H7 (cell line): Measurements from ENCODE around the gene TFPI. TPM values are rescaled to one million over a fixed set of nuclear protein-coding genes. Genes with fewer than 3 reads are reported as not detected.

Source experiments
- DNase-seq: peaks from one replicate; pipeline ENCODE4 v3.0.0; 2012
- H3K27me3 ChIP-seq: 2 replicates; pipeline ENCODE4 v1.6.0; 2011; ENCODE audit warnings: mild to moderate bottlenecking, low read length; ENCODE audit not compliant: control insufficient read depth, insufficient read depth
- H3K36me3 ChIP-seq: replicated peaks from 2 replicates; pipeline ENCODE4 v1.5.1; 2011; ENCODE audit warnings: low read length; ENCODE audit not compliant: control insufficient read depth, insufficient read depth
- H3K4me3 ChIP-seq: 2 replicates; pipeline ENCODE4 v1.5.1; 2011; ENCODE audit warnings: low read depth, mild to moderate bottlenecking, control low read depth, low read length, moderate library complexity; ENCODE audit not compliant: insufficient read depth
- total RNA-seq: library from RNA; depleted of rRNA; stranded (reverse); fragments of >200 nt; shearing (Covaris generic); gene quantifications from 2 replicates; pipeline ENCODE4 v1.2.3, GENCODE V29; 2014

TFPI gene
- total RNA-seq, 1 experiment from 2014 or later = 17.1 TPM

DNA sequence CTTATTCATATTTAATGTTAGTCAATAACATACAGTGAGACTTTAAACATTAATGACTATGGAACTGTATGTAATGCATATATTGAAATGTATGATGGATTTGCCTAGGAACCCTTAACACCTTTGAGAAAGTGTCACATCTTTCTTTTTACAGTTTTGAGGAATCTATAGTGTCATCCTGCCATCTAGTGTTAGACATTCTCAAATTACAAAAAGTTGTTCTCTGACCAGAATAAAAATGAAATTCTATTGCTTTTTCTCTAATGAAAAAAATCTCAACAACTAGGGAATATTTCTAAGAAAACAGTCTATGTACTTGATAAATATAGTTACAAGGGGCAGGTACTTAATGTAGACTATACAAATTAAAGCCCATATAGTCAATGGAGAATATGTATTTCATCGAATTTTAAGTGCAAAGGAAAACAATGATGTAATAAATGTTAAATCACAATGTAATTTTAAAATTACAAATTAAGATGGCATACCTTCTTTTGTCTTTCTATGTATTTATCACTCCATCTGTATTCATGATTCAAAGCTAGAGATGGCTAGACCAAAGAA, 101.1 kb downstream of the TFPI start:
- DNase-seq = no peak
- Histone ChIP-seq H3K36me3 (no peaks in the 10 kb centered on the region), H3K4me3 (no peak overlapping the region), H3K27me3 (no peaks in the 10 kb centered on the region)

DNA sequence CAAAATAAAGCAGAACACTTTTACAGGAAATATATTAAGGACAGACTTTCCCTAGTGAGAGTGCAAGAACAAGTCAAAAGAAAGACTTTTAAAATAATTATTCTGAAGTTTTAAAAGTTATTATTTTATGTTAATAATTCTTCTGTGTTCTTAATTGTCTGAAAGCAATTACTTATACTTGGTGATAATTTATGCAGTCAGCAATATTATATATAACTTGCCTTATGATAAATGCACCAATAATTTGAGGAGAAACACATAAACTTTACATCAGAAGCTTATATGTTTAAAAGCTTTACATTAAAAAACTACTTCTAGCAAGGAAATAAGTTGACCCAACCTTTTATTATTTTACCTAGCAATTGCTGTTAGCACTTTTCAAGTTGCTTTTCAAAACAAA, 102.7 kb downstream of the TFPI start:
- H3K27me3 ChIP-seq = no peaks in the 10 kb centered on the region
- H3K36me3 ChIP-seq = no peaks in the 10 kb centered on the region

DNA sequence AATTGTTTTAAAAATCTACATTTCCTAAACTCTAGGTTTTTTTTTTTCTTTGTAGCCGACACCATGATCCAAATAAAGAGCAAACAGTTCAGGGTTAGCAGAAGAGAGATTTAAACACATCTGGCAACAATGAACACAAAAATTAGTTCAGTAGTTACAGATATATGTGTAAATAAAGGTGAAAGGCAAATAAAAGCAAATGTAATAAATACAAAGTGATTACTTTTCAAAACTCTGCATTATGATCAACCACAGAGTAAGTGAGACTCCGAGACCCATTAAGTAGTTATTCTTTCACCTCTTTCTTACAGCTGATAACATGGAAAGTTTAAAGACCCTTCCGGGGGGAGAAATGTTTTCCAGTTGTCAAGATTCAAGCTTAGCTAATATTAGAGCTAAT, 106.9 kb downstream of the TFPI start:
- no peak for DNase-seq
- H3K4me3 ChIP-seq = no peak overlapping the region
- H3K27me3 ChIP-seq = no peaks in the 10 kb centered on the region

More for the DNA sequence above, 102.7 kb downstream of the TFPI start:
- no peak for DNase-seq
- no peak overlapping the region for H3K4me3 ChIP-seq

DNA sequence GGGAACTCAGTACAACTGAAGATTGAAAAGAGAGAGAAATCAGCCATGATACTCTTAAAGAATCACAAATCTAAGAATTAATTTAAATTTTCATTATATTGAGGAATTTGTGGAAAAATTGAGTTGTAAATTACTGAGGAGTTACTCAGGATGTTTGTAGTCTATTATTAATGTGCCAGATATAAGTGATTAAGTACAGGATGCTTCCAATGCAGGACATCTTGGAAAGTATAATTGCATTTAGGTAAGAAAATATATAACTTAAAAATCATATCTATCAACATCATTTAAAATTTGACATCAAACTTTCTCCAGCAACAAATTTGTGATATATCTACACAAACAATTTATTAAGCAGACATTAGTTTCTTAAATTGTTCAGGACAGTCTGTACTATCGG, 107.5 kb downstream of the TFPI start:
- no peaks in the 10 kb centered on the region for H3K36me3 ChIP-seq
- no peak for DNase-seq
- H3K4me3 ChIP-seq = no peak overlapping the region
- H3K27me3 ChIP-seq = no peaks in the 10 kb centered on the region

More for the DNA sequence above, 106.9 kb downstream of the TFPI start:
- H3K36me3 ChIP-seq = no peaks in the 10 kb centered on the region

DNA sequence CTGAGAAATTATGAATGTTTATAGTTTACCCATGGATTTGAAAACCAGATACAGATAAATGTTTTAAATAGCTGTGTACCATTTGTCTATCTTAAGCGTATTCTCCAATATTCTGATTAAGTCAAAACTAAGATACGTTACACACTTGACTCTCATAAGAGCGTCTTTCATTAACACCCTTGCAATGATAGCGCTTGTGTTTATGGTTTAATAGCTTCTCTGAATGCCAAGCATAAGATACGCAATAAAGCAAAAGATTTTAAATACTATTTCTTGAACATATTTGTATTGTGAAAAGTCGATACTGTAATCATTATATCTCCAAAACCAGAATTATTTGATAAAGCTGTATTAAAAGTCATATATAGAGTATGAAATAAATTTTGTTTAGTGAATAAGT, 109.2 kb downstream of the TFPI start:
- no peaks in the 10 kb centered on the region for H3K36me3 ChIP-seq
- no peak for DNase-seq
- H3K4me3 ChIP-seq = no peak overlapping the region
- H3K27me3 ChIP-seq = no peaks in the 10 kb centered on the region

DNA sequence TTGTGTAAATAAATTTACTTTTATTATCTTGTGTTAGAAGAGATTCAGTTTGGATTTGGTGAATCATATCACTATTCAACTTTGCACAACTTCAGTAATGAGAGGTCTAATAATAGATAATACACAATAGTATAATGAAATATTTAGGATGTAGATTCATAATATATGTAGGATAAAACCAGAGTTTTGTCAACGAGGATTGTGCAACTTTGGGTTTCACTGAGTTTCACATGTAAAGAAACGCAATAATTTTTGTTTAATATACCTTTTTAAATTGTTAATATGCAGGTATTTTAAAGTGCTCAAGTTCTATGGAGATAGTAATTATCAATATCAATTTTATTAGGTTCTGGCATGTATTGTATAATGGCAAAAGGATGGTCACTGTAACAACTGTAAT, 111.5 kb downstream of the TFPI start:
- no peaks in the 10 kb centered on the region for H3K36me3 ChIP-seq
- no peaks in the 10 kb centered on the region for H3K27me3 ChIP-seq
- DNase-seq = no peak
- H3K4me3 ChIP-seq = no peak overlapping the region

DNA sequence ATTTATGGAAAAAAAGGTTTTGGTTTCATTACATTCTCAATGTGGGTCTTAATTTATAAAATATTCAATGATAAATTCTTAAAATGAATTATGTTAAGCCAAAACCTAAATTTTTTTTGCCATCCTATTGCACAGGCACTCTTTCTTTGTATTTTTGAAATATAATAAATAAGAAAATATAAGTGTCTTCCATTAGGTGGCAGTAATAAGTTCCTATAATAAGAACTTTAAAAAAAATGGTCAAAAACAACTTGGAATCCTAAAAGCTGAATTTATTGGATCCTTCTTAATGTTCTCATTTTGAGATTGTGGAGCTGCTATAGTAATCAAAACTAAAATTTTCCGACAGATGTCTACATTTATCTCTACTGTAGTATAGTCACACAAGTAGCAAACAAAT, 111.9 kb downstream of the TFPI start:
- H3K36me3 ChIP-seq = no peaks in the 10 kb centered on the region
- DNase-seq = no peak
- no peaks in the 10 kb centered on the region for H3K27me3 ChIP-seq
- no peak overlapping the region for H3K4me3 ChIP-seq

DNA sequence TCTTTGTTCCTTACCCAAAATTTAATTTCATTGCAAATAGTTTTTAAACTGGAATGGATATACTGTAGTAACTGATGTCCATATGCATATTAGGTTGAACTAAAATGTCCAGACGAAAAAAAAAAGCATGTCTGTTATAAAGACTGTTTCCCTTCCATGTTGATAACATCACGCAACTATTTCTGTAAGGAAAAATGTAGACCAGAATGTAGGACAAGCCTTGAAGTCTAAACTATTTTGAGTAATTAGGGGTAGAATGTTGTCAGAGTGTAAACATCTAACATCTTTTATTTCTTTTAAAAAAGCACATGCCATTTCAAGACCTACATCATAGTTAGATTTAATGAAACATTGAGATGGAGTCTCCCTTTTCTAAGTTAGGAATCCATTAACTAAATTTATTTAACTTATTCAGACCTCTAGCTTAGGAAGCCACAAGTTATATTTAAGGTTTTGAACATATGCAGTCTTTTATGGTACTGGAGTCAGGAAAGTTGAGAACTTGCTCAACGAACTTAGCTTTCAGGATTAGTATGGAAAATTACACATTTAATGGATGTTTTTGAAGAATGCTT, 114.0 kb downstream of the TFPI start:
- H3K27me3 ChIP-seq = no peaks in the 10 kb centered on the region
- DNase-seq = no peak
- H3K36me3 ChIP-seq = no peaks in the 10 kb centered on the region
- no peak overlapping the region for H3K4me3 ChIP-seq

DNA sequence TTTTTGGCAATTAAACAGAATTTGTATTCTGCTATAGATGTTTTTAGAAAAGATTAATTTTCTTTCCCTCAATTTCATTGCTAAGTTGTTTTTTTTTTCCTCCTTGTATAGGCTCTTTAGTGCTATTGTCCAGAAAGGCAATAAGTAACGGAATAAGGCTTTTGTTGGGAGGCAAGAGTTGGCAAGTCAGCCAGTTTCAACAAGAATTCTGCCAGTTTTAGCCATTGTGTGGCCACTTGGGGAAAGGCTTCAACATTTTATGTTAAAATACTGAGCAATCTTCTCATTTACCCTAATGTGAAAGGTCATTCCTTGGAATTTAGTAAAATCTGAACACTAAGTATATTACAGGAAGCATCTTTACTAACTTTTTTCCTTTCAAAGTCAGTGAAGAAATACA, 115.8 kb downstream of the TFPI start:
- Histone ChIP-seq H3K4me3 (no peak overlapping the region), H3K36me3 (no peaks in the 10 kb centered on the region), H3K27me3 (no peaks in the 10 kb centered on the region)
- no peak for DNase-seq

DNA sequence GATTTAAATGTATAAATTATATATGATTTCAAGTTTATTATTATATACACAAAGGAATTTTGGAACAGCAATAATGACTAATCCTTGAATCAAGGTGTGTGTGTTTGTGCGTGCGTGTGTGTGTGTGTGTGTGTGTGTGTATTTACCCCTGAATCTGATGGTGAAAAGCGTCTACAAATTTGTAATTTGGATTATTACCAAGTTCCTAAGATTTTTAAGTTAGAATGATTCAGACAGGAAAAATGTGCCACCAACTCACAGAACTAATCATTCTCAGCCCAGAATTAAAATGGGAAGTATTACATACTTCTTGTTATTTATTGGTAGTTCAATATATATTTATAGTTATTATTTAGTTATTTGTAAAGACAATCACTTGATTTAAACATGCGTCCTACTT, 118.5 kb downstream of the TFPI start:
- Histone ChIP-seq H3K36me3 (no peaks in the 10 kb centered on the region), H3K4me3 (no peak overlapping the region), H3K27me3 (no peaks in the 10 kb centered on the region)
- no peak for DNase-seq

DNA sequence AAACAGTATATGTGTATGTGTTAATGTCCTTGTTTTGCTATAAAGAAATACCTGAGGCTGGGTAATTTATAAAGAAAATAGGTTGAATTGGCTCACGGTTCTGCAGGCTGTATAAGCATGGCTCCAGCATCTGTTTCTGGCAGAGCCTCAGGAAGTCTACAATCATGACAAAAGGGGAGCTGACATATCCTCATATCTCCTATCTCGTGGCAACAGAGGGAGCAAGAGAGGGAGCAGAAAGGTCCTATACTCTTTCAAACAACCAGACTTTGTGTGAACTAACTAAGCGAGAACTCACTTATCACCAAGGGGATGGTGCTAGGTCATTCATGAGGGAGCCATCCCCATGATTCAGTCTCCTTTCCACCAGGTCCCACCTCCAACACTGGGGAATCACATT, 119.2 kb downstream of the TFPI start:
- Histone ChIP-seq H3K27me3 (no peaks in the 10 kb centered on the region), H3K4me3 (no peak overlapping the region), H3K36me3 (no peaks in the 10 kb centered on the region)
- no peak for DNase-seq

DNA sequence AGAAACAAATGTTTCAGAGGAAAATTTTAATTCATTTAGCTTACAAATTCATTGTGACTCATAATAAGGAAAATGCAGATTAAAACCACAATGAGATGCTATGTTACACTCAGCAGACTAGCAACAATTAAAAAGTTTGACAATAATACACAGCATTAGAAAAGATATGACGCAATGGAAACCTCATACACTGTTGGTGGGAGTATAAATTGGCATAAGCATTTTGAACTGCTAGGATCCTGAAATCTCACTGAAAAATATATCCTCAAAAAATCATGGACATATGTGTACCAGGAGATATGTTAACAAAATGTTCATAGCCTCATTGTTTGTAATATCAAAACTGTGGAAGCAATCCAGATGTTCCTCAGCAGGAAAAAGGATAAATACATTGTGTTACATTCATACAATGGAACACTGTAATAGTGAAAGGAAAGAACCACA, 119.9 kb downstream of the TFPI start:
- H3K27me3 ChIP-seq = no peaks in the 10 kb centered on the region
- H3K4me3 ChIP-seq = no peak overlapping the region
- no peak for DNase-seq
- H3K36me3 ChIP-seq = no peaks in the 10 kb centered on the region

DNA sequence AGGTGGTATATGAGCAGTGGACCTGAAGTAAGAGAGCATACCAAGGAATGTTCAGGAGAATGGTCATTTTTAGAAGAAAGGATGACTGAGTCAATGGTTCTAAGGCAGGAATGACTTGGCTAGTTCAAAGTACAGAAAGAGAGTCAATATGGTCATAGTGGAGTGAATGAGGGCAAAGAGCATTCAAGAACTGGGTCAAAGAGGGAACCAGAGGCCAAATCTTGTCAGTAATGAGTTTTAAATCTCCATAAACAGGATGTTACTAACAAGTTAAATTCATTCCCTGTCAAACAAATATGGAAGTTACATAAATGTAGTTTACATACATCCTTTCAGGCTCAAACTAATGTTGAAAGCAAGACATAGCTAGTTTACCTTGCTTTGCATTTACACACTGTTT, 122.3 kb downstream of the TFPI start:
- Histone ChIP-seq H3K36me3 (no peaks in the 10 kb centered on the region), H3K4me3 (no peak overlapping the region), H3K27me3 (no peaks in the 10 kb centered on the region)
- no peak for DNase-seq

DNA sequence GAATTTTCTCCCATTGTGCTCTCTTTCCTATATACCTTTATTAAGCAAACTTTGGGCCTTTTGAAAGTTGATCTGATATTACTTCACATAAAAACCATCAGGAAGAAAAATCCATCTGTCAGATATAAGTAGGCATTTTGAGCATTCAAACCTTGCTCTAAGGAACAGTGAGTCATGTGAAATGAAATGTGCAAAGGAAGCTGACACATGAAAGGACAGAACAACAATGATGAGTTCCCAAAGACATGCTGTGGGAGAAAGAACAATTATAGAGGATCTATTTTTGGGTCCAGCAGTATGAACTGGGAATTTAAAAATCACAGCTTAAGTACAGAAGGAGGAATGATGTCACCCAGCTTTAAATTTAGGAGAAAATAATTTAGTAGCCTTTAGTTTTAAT, 124.2 kb downstream of the TFPI start:
- H3K27me3 ChIP-seq = no peaks in the 10 kb centered on the region
- H3K4me3 ChIP-seq = no peak overlapping the region
- no peaks in the 10 kb centered on the region for H3K36me3 ChIP-seq
- no peak for DNase-seq

DNA sequence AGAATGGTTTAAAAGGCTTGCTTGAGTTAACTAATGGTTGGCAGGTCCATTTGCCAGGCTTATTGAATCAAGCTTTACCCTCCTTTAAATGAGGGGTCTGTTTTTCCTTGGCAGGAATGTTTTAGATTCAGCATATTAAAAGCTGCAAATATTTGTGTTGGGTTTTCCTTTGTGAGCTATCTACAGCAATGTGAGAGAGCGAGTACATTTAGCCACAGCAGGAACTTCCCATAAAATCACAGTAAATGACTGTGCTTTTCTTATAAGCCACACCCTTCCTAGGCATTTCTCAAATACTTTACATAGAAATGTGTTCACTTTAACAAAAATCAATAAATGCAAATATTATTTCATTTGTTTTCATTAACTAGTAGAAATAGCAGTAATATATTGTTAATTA, 130.1 kb downstream of the TFPI start:
- Histone ChIP-seq H3K27me3 (no peaks in the 10 kb centered on the region), H3K4me3 (no peak overlapping the region), H3K36me3 (no peaks in the 10 kb centered on the region)
- DNase-seq = no peak

DNA sequence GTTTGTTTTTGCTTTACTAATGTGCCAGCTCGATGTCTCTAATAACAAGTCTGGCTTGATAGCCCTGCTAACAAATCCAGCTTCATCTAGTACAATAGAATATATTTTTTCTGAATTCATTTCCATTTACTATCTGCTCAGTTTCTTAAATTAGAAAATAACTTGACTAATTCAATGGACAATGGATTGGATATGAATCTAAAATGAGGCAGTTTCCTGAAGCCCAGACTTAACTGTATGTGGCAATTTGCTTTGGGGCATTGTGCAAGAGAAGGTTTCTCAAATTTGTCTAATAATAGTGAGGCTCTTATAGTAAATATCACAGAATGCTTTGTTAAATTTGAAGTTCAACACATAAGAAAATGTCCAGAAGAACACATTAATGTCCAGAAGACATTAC, 132.0 kb downstream of the TFPI start:
- H3K27me3 ChIP-seq = no peaks in the 10 kb centered on the region
- H3K36me3 ChIP-seq = no peaks in the 10 kb centered on the region

More for the DNA sequence above, 132.0 kb downstream of the TFPI start:
- no peak overlapping the region for H3K4me3 ChIP-seq
- no peak for DNase-seq
